Endodermal cell (in vitro differentiated cells): ENCODE measurements around the gene SERPING1. TPM values are rescaled to one million over a fixed set of nuclear protein-coding genes. Genes with fewer than 3 reads are reported as not detected.

Experiments used
- DNase-seq: peaks from one replicate; pipeline ENCODE4 v3.0.0-alpha.2; 2017
- H3K27ac ChIP-seq: 2 replicates; pipeline ENCODE4 v1.5.1; 2013; ENCODE audit warnings: mild to moderate bottlenecking, low read depth, low read length, moderate library complexity
- H3K27me3 ChIP-seq: 2 replicates; pipeline ENCODE4 v1.6.1; 2013; ENCODE audit warnings: mild to moderate bottlenecking, low read length, moderate library complexity; ENCODE audit not compliant: insufficient read depth, control insufficient read depth, poor library complexity, severe bottlenecking
- H3K36me3 ChIP-seq: 2 replicates; pipeline ENCODE4 v1.7.0; 2013; ENCODE audit warnings: mild to moderate bottlenecking, low read length, moderate library complexity; ENCODE audit not compliant: control insufficient read depth, insufficient read depth
- H3K4me1 ChIP-seq: one replicate; pipeline ENCODE4 v1.7.0; 2013; ENCODE audit warnings: low read length; ENCODE audit not compliant: control insufficient read depth, insufficient read depth
- H3K4me3 ChIP-seq: 2 replicates; pipeline ENCODE4 v1.5.1; 2013; ENCODE audit warnings: mild to moderate bottlenecking, low read length, moderate library complexity
- H3K9ac ChIP-seq: 2 replicates; pipeline ENCODE4 v1.6.1; 2013; ENCODE audit warnings: mild to moderate bottlenecking, low read length, moderate library complexity; ENCODE audit not compliant: poor library complexity, severe bottlenecking; ENCODE audit errors: extremely low read depth
- H3K9me3 ChIP-seq: 2 replicates; pipeline ENCODE4 v1.6.1; 2013; ENCODE audit warnings: mild to moderate bottlenecking, low read length, moderate library complexity; ENCODE audit not compliant: control insufficient read depth
- H3K27ac Mint-ChIP-seq: 2 replicates; pipeline ENCODE4 v1.8.0; 2020; ENCODE audit warnings: mixed read lengths
- H3K27me3 Mint-ChIP-seq: 2 replicates; pipeline ENCODE4 v1.8.0; 2021; ENCODE audit warnings: mild to moderate bottlenecking, mixed read lengths; ENCODE audit not compliant: insufficient read depth
- H3K36me3 Mint-ChIP-seq: 2 replicates; pipeline ENCODE4 v1.8.0; 2020; ENCODE audit warnings: low read depth, mixed read lengths
- H3K4me1 Mint-ChIP-seq: 2 replicates; pipeline ENCODE4 v1.8.0; 2020; ENCODE audit warnings: mixed read lengths
- H3K4me3 Mint-ChIP-seq: 2 replicates; pipeline ENCODE4 v1.8.0; 2020; ENCODE audit warnings: mild to moderate bottlenecking, moderate library complexity, mixed read lengths
- H3K9me3 Mint-ChIP-seq: 2 replicates; pipeline ENCODE4 v1.8.0; 2020; ENCODE audit warnings: mild to moderate bottlenecking, mixed read lengths
- CTCF ChIP-seq: fragments of 200-600 bp; sonication (generic); conservative IDR thresholded peaks from 2 replicates; pipeline ENCODE4 v1.5.0; 2021; ENCODE audit warnings: antibody characterized with exemption, mild to moderate bottlenecking
- WGBS, 2 experiments: methylation state at CpG; one replicate each; pipeline versions ENCODE4 v1.1.5 to v1.1.7; 2013; ENCODE audit warnings: missing lambda C conversion rate in 2 of 2, mixed read lengths in 1 of 2; ENCODE audit not compliant: insufficient coverage in 1 of 2, insufficient read length in 1 of 2; 5-methylcytosine and 5-hydroxymethylcytosine counted together
- total RNA-seq, 2 donors: library from RNA; stranded (reverse); fragmentation: NEBNext Ultra II Directional in 1 of 2; extraction: Animal tissue kit (Norgen Biotek cat#: 25700) in 1 of 2; gene quantifications; 2 replicates in 1 of 2; 3 replicates in 1 of 2; pipeline ENCODE4 v1.2.1, GENCODE V29; 2021

Gene SERPING1
- total RNA-seq, 2 donors from 2014 or later, result 67.8 to 73.5 TPM

GRCh38 chr11:57646799-57647303 lies 49.4 kb downstream of the SERPING1 start:
- H3K4me3 ChIP-seq, result no peak overlapping the region
- Mint-ChIP-seq H3K27ac (peak overlapping the region; percentile 71), H3K36me3 (peaks cover 19% of the 10 kb centered on the region), H3K4me1 (peaks cover 74% of the 10 kb centered on the region), H3K27me3 (no peaks in the 10 kb centered on the region), H3K9me3 (no peaks in the 10 kb centered on the region), H3K4me3 (peak overlapping the region; percentile 43)
- no peaks in the 10 kb centered on the region for H3K9me3 ChIP-seq
- H3K27me3 ChIP-seq, result no peaks in the 10 kb centered on the region
- no peak for TF ChIP-seq CTCF
- H3K4me1 ChIP-seq, result peaks cover 41% of the 10 kb centered on the region
- peaks cover 31% of the 10 kb centered on the region for H3K36me3 ChIP-seq
- no peak overlapping the region for H3K9ac ChIP-seq
- 11 to 12% methylated on average over 7 to 22 of the region's 23 CpGs for WGBS, 2 experiments
- peak; percentile 78 for DNase-seq
- no peak overlapping the region for H3K27ac ChIP-seq

- no peak overlapping the region for H3K27ac ChIP-seq
- H3K27ac Mint-ChIP-seq, result peak overlapping the region; percentile 71
- peaks cover 2% of the 10 kb centered on the region for H3K27me3 Mint-ChIP-seq
- no peaks in the 10 kb centered on the region for H3K27me3 ChIP-seq
- 0 to 4% methylated on average over 5 to 10 of the region's 10 CpGs for WGBS, 2 experiments
- TF ChIP-seq CTCF, result no peak
- no peaks in the 10 kb centered on the region for H3K9me3 ChIP-seq
- peak; percentile 76 for DNase-seq
- H3K4me3 ChIP-seq, result peak overlapping the region; percentile 15
- H3K4me1 ChIP-seq, result peaks cover 41% of the 10 kb centered on the region
- H3K36me3 ChIP-seq, result peaks cover 26% of the 10 kb centered on the region
- H3K36me3 Mint-ChIP-seq, result peaks cover 15% of the 10 kb centered on the region
- peaks cover 74% of the 10 kb centered on the region for H3K4me1 Mint-ChIP-seq
- no peaks in the 10 kb centered on the region for H3K9me3 Mint-ChIP-seq
- H3K4me3 Mint-ChIP-seq, result peak overlapping the region; percentile 43
- H3K9ac ChIP-seq, result no peak overlapping the region
Measured at GRCh38 chr11:57647372-57647771, 49.9 kb downstream of the SERPING1 start.

- Histone ChIP-seq H3K9me3 (no peaks in the 10 kb centered on the region), H3K27ac (peak overlapping the region; percentile 74), H3K4me3 (peak overlapping the region; percentile 67), H3K9ac (no peak overlapping the region), H3K4me1 (peaks cover 41% of the 10 kb centered on the region), H3K27me3 (no peaks in the 10 kb centered on the region), H3K36me3 (peaks cover 18% of the 10 kb centered on the region)
- Mint-ChIP-seq H3K36me3 (peaks cover 9% of the 10 kb centered on the region), H3K4me3 (peak overlapping the region; percentile 43), H3K9me3 (no peaks in the 10 kb centered on the region), H3K4me1 (peaks cover 70% of the 10 kb centered on the region), H3K27me3 (peaks cover 3% of the 10 kb centered on the region), H3K27ac (peak overlapping the region; percentile 71)
- no peak for TF ChIP-seq CTCF
- peak; percentile 65 for DNase-seq
- WGBS, 2 experiments, result 6 to 10% methylated on average over 8 to 13 of the region's 13 CpGs
Measured at GRCh38 chr11:57647960-57648800, 50.7 kb downstream of the SERPING1 start.
